Hepatocyte (in vitro differentiated cells): Measurements from ENCODE around the gene NAP1L4. TPM values are rescaled to one million over a fixed set of nuclear protein-coding genes. Genes with fewer than 3 reads are reported as not detected.

Source experiments
- DNase-seq: peaks from one replicate; pipeline ENCODE4 v3.0.0-alpha.2; 2016; ENCODE audit warnings: low spot score
- H2AFZ ChIP-seq: fragments of 200-600 bp; sonication (generic); 2 replicates; pipeline ENCODE4 v1.6.0; 2016; ENCODE audit warnings: antibody characterized with exemption, mild to moderate bottlenecking
- H3K27ac ChIP-seq: fragments of 200-600 bp; sonication (generic); 2 replicates; pipeline ENCODE4 v1.5.1; 2016; ENCODE audit warnings: mild to moderate bottlenecking
- H3K27me3 ChIP-seq: fragments of 200-600 bp; sonication (generic); 2 replicates; pipeline ENCODE4 v1.6.1; 2016
- H3K36me3 ChIP-seq: fragments of 200-600 bp; sonication (generic); replicated peaks from 2 replicates; pipeline ENCODE4 v1.5.1; 2016; ENCODE audit warnings: low read depth; ENCODE audit not compliant: insufficient read depth
- H3K4me1 ChIP-seq: fragments of 200-600 bp; sonication (generic); 2 replicates; pipeline ENCODE4 v1.5.1; 2016; ENCODE audit warnings: mild to moderate bottlenecking, moderate library complexity; ENCODE audit not compliant: insufficient read depth
- H3K4me2 ChIP-seq: fragments of 200-600 bp; sonication (generic); 2 replicates; pipeline ENCODE4 v1.6.0; 2016
- H3K4me3 ChIP-seq: fragments of 200-600 bp; sonication (generic); 2 replicates; pipeline ENCODE4 v1.5.1; 2016; ENCODE audit warnings: mild to moderate bottlenecking
- H3K79me2 ChIP-seq: fragments of 200-600 bp; sonication (generic); 2 replicates; pipeline ENCODE4 v1.6.0; 2017; ENCODE audit warnings: mild to moderate bottlenecking
- H3K9me2 ChIP-seq: fragments of 200-600 bp; sonication (generic); replicated peaks from 2 replicates; pipeline ENCODE4 v1.6.0; 2017; ENCODE audit warnings: mild to moderate bottlenecking; ENCODE audit not compliant: insufficient read depth
- H3K9me3 ChIP-seq: fragments of 200-600 bp; sonication (generic); 2 replicates; pipeline ENCODE4 v1.5.1; 2016; ENCODE audit warnings: low read depth, mild to moderate bottlenecking
- H4K20me1 ChIP-seq: fragments of 200-600 bp; sonication (generic); 2 replicates; pipeline ENCODE4 v1.6.0; 2016; ENCODE audit warnings: mild to moderate bottlenecking; ENCODE audit not compliant: insufficient read depth, poor library complexity, severe bottlenecking
- EZH2 ChIP-seq: fragments of 200-600 bp; sonication (generic); IDR thresholded peaks from 2 replicates; pipeline ENCODE4 v1.6.1; 2016; ENCODE audit warnings: antibody characterized with exemption, mild to moderate bottlenecking, borderline replicate concordance
- EZH2phosphoT487 ChIP-seq: fragments of 200-600 bp; sonication (generic); IDR thresholded peaks from one replicate; pipeline ENCODE4 v1.6.1; 2018; ENCODE audit warnings: antibody characterized with exemption, mild to moderate bottlenecking, low read depth, moderate library complexity; ENCODE audit not compliant: unreplicated experiment, severe bottlenecking
- WGBS: methylation state at CpG from one replicate; pipeline ENCODE4 v1.1.6; 2016; ENCODE audit warnings: low lambda C conversion rate; ENCODE audit errors: missing lambda C conversion rate; 5-methylcytosine and 5-hydroxymethylcytosine counted together
- polyA plus RNA-seq: library from polyadenylated mRNA; unstranded; fragments of >200 nt; fragmentation: Nextera tagmentation; extraction: Ambion mirVana; gene quantifications from 2 replicates; pipeline ENCODE4 v1.2.1, GENCODE V29; 2016
- small RNA-seq: library from RNA; depleted of rRNA; stranded (forward); fragments of <200 nt; gene quantifications from one replicate; pipeline ENCODE3, GENCODE V24; 2014
- total RNA-seq: library from RNA; depleted of rRNA; stranded (reverse); fragments of >200 nt; gene quantifications from 2 replicates; pipeline ENCODE4 v1.2.3, GENCODE V29; 2014
- TF ChIP-seq, protein P1 (sequence below): fragments of 200-600 bp; sonication (generic); IDR thresholded peaks from 2 replicates; pipeline ENCODE4 v1.5.1; 2016; ENCODE audit warnings: antibody characterized with exemption, mild to moderate bottlenecking; ENCODE audit not compliant: poor library complexity

NAP1L4 gene
- total and polyA plus RNA-seq, 2 experiments from 2014 or later, result 79.0 to 118 TPM

DNA sequence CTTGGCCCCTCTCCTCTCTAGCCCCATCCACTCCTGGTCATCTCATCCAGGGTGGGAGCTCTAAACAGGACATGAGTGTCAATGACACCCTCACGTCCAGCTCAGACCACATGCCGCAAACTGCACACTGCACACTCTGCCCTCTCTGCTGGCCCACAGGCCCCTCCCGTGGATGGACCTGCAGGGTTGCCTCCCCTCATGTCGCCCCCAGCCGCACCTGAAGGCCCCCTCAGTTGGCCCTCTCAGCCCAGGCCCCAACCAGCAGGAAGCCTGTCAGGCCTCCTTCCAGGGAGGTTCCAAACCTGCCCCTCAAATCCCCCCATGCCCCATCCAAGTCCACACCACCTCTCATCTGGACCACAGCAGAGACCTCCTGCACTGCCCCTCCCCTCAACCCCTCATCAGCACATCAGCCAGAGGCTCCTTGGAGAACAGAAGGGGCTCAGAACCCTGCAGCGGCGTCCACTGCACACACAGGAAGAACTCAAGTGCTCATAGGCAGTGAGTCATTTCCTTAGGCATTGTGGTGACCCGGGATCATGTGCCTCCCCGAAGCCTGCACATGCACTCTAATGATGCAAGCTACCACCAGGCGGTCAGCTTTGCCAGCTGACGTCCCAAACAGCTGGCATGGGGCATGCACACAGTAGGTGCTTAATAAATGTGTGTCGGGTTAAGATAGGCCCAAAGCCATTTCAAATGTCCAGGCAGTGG lies 93.6 kb downstream of the NAP1L4 start:
- Histone ChIP-seq H3K9me2 (no peaks in the 10 kb centered on the region), H3K4me3 (no peak overlapping the region), H3K79me2 (no peaks in the 10 kb centered on the region), H3K9me3 (no peaks in the 10 kb centered on the region), H3K27ac (no peak overlapping the region), H4K20me1 (no peaks in the 10 kb centered on the region), H3K27me3 (no peaks in the 10 kb centered on the region), H3K36me3 (no peaks in the 10 kb centered on the region), H2AFZ (no peak overlapping the region), H3K4me1 (peaks cover 12% of the 10 kb centered on the region), H3K4me2 (no peak overlapping the region)
- WGBS, result 73% methylated on average over 10 of the region's 12 CpGs
- peak; percentile 46 for DNase-seq
- TF ChIP-seq, protein P1, sequence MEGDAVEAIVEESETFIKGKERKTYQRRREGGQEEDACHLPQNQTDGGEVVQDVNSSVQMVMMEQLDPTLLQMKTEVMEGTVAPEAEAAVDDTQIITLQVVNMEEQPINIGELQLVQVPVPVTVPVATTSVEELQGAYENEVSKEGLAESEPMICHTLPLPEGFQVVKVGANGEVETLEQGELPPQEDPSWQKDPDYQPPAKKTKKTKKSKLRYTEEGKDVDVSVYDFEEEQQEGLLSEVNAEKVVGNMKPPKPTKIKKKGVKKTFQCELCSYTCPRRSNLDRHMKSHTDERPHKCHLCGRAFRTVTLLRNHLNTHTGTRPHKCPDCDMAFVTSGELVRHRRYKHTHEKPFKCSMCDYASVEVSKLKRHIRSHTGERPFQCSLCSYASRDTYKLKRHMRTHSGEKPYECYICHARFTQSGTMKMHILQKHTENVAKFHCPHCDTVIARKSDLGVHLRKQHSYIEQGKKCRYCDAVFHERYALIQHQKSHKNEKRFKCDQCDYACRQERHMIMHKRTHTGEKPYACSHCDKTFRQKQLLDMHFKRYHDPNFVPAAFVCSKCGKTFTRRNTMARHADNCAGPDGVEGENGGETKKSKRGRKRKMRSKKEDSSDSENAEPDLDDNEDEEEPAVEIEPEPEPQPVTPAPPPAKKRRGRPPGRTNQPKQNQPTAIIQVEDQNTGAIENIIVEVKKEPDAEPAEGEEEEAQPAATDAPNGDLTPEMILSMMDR, result no peak
- TF ChIP-seq EZH2phosphoT487 (no peak), EZH2 (no peak)

GRCh38 chr11:2897048-2897447 lies 95.1 kb downstream of the NAP1L4 start:
- Histone ChIP-seq H4K20me1 (no peaks in the 10 kb centered on the region), H3K4me3 (no peak overlapping the region), H3K27ac (no peak overlapping the region), H2AFZ (no peak overlapping the region), H3K36me3 (no peaks in the 10 kb centered on the region), H3K9me2 (no peaks in the 10 kb centered on the region), H3K4me1 (peaks cover 13% of the 10 kb centered on the region), H3K4me2 (no peak overlapping the region), H3K9me3 (no peaks in the 10 kb centered on the region), H3K79me2 (no peaks in the 10 kb centered on the region), H3K27me3 (no peaks in the 10 kb centered on the region)
- WGBS, result 96% methylated on average over 6 of the region's 6 CpGs
- DNase-seq, result no peak
- TF ChIP-seq EZH2phosphoT487 (no peak), EZH2 (no peak)
- TF ChIP-seq, protein P1, result no peak

GRCh38 chr11:2896047-2896446 lies 96.1 kb downstream of the NAP1L4 start:
- no peaks in the 10 kb centered on the region for H3K79me2 ChIP-seq
- no peak overlapping the region for H3K27ac ChIP-seq
- no peaks in the 10 kb centered on the region for H3K27me3 ChIP-seq
- no peaks in the 10 kb centered on the region for H4K20me1 ChIP-seq
- no peaks in the 10 kb centered on the region for H3K36me3 ChIP-seq
- no peak overlapping the region for H3K4me2 ChIP-seq
- 91% methylated on average over 9 of the region's 9 CpGs for WGBS
- peaks cover 17% of the 10 kb centered on the region for H3K4me1 ChIP-seq
- no peak overlapping the region for H2AFZ ChIP-seq
- TF ChIP-seq EZH2, result no peak
- TF ChIP-seq EZH2phosphoT487, result no peak
- TF ChIP-seq, protein P1, result no peak
- H3K9me3 ChIP-seq, result no peaks in the 10 kb centered on the region
- no peaks in the 10 kb centered on the region for H3K9me2 ChIP-seq
- no peak overlapping the region for H3K4me3 ChIP-seq
- DNase-seq, result no peak

Small RNAs within 50 kb of the gene (small RNA-seq; reads per million reads assigned to genes)
- gene SNORA54, result 13.0 reads per million, percentile 95 among the genes with 10 or more reads in this experiment

Other genes with a start within 250 kb of the NAP1L4 start
- 411 and 470 TPM in 2 replicates for gene CDKN1C, start 106.6 kb downstream of the NAP1L4 start, total RNA-seq
- 526 and 563 TPM in 2 replicates for gene CDKN1C, start 106.6 kb downstream of the NAP1L4 start, polyA plus RNA-seq
- 7.1 and 8.5 TPM in 2 replicates for gene PHLDA2, start 62.9 kb downstream of the NAP1L4 start, total RNA-seq
- 62.4 and 67.4 TPM in 2 replicates for gene PHLDA2, start 62.9 kb downstream of the NAP1L4 start, polyA plus RNA-seq
- gene CARS1, start 65.1 kb upstream of the NAP1L4 start, total RNA-seq, result 35.5 and 44.1 TPM in 2 replicates
- 41.8 and 42.0 TPM in 2 replicates for gene CARS1, start 65.1 kb upstream of the NAP1L4 start, polyA plus RNA-seq
- gene OSBPL5, start 173.0 kb upstream of the NAP1L4 start, total RNA-seq, result 8.7 and 9.0 TPM in 2 replicates
- 9.8 and 12.5 TPM in 2 replicates for gene OSBPL5, start 173.0 kb upstream of the NAP1L4 start, polyA plus RNA-seq
- not detected in 2 replicates for gene MRGPRG, start 226.5 kb upstream of the NAP1L4 start, total RNA-seq
- gene MRGPRG, start 226.5 kb upstream of the NAP1L4 start, polyA plus RNA-seq, result not detected in 2 replicates
- not detected in 2 replicates for gene MRGPRE, start 240.1 kb upstream of the NAP1L4 start, total RNA-seq
- gene MRGPRE, start 240.1 kb upstream of the NAP1L4 start, polyA plus RNA-seq, result not detected in 2 replicates